Measurements from ENCODE around the gene PCDHB7.
"Not testable (repeated sequence)": the region's sequence is repeated elsewhere in the genome, so short reads cannot be mapped to it uniquely, and the experiment has no call there.

Gene PCDHB7

DNA sequence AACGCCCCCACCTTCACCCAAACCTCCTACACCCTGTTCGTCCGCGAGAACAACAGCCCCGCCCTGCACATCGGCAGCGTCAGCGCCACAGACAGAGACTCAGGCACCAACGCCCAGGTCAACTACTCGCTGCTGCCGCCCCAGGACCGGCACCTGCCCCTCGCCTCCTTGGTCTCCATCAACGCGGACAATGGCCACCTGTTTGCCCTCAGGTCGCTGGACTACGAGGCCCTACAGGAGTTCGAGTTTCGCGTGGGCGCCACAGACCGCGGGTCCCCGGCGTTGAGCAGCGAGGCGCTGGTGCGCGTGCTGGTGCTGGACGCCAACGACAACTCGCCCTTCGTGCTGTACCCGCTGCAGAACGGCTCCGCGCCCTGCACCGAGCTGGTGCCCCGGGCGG is 52.4 kb downstream of the PCDHB7 start:
- not testable (repeated sequence) for DNase-seq (ENCODE audit: low read depth in 2 of 2)

GRCh38 chr5:141225421-141225820 is 53.0 kb downstream of the PCDHB7 start:
- not testable (repeated sequence) for DNase-seq (ENCODE audit: low read depth in 2 of 2)

Measured in stimulated activated CD4-positive, alpha-beta T cell treated with anti-CD3 and anti-CD28 coated beads, Interleukin-4, amount 100 ng/mL, for 48 hours (primary cell).